Endothelial cell of umbilical vein (primary cell): ENCODE measurements around the gene RNF214. TPM values are rescaled to one million over a fixed set of nuclear protein-coding genes. Genes with fewer than 3 reads are reported as not detected.
"Not testable (repeated sequence)": the region's sequence is repeated elsewhere in the genome, so short reads cannot be mapped to it uniquely, and the experiment has no call there.

ENCODE experiments used
- Bru-seq: library from RNA; stranded (reverse); fragments of 400-500 nt; gene quantifications from one replicate; lab custom pipeline; 2021; lab: Mats Ljungman, UMichigan
- BruChase-seq, 2 experiments: library from RNA; stranded (reverse); fragments of 400-500 nt; gene quantifications; one replicate each; lab custom pipeline; 2021; lab: Mats Ljungman, UMichigan
- BruUV-seq: library from RNA; stranded (reverse); fragments of 400-500 nt; replicated peaks from 2 replicates; lab custom pipeline; 2021; lab: Mats Ljungman, UMichigan
- CTCF ChIA-PET: fragments of 300-600, 350-600 bp; sonication (Branson Sonifier 250); formaldehyde crosslinking; loops from one replicate; lab custom pipeline; 2021; ENCODE audit warnings: antibody characterized with exemption, inconsistent platforms; lab: Charles Lee
- POLR2A ChIA-PET: fragments of 300-600, 350-600 bp; sonication (Branson Sonifier 250); formaldehyde crosslinking; loops from one replicate; lab custom pipeline; 2021; ENCODE audit warnings: antibody characterized with exemption, inconsistent platforms; lab: Charles Lee
- DNase-seq: peaks from one replicate; pipeline ENCODE4 v3.0.0-alpha.2; 2011; ENCODE audit warnings: low read depth, low spot score
- FAIRE-seq: peaks from 2 replicates; lab custom pipeline; 2011; peaks lifted over from hg19 to GRCh38; lab: Jason Lieb, UNC
- H2AFZ ChIP-seq: 2 replicates; pipeline ENCODE4 v1.6.0; 2012; ENCODE audit warnings: low read depth, low read length, control low read depth, inconsistent platforms
- H3K27ac ChIP-seq: 2 replicates; pipeline ENCODE4 v1.5.1; 2011; ENCODE audit warnings: low read depth, mild to moderate bottlenecking, control low read depth, low read length, moderate library complexity; ENCODE audit not compliant: insufficient read depth
- H3K27me3 ChIP-seq, 2 experiments: 2 replicates each; pipeline versions ENCODE4 v1.6.0 to v1.6.1; 2011; ENCODE audit warnings: low read length in 2 of 2, mixed read lengths in 1 of 2; ENCODE audit not compliant: control insufficient read depth in 2 of 2, insufficient read depth in 2 of 2
- H3K36me3 ChIP-seq, 2 experiments: 2 replicates in 1 of 2; 3 replicates in 1 of 2; pipeline ENCODE4 v1.5.1; 2011; ENCODE audit warnings: low read length in 2 of 2, mild to moderate bottlenecking in 1 of 2, moderate library complexity in 1 of 2; ENCODE audit not compliant: control insufficient read depth in 2 of 2, insufficient read depth in 2 of 2; ENCODE audit errors: extremely low read depth in 1 of 2
- H3K4me1 ChIP-seq: 3 replicates; pipeline ENCODE4 v1.5.1; 2011; ENCODE audit warnings: mild to moderate bottlenecking, low read length; ENCODE audit not compliant: control insufficient read depth, insufficient read depth; ENCODE audit errors: extremely low read depth
- H3K4me2 ChIP-seq: 2 replicates; pipeline ENCODE4 v1.6.1; 2011; ENCODE audit warnings: low read length, control low read depth, mixed read lengths; ENCODE audit not compliant: insufficient read depth
- H3K4me3 ChIP-seq, 3 experiments: fragments of 200-600 bp in 1 of 3; sonication (generic), shearing (Covaris generic) in 1 of 3; replicated peaks in 1 of 3; 2 replicates each; pipeline ENCODE4 v1.5.1; 2011 to 2016; ENCODE audit warnings: control low read depth in 3 of 3, low read length in 3 of 3, mild to moderate bottlenecking in 2 of 3, inconsistent platforms in 1 of 3, low read depth in 1 of 3, moderate library complexity in 1 of 3; ENCODE audit not compliant: insufficient read depth in 1 of 3
- H3K79me2 ChIP-seq: 2 replicates; pipeline ENCODE4 v1.6.0; 2012; ENCODE audit warnings: low read length, inconsistent platforms; ENCODE audit not compliant: control insufficient read depth, insufficient read depth
- H3K9ac ChIP-seq: replicated peaks from 2 replicates; pipeline ENCODE3; 2011; ENCODE audit warnings: low read length, control low read depth; ENCODE audit not compliant: insufficient read depth; ENCODE audit errors: extremely low read depth
- H3K9me1 ChIP-seq: replicated peaks from 3 replicates; pipeline ENCODE4 v1.6.0; 2011; ENCODE audit warnings: mild to moderate bottlenecking, low read length; ENCODE audit not compliant: control insufficient read depth, insufficient read depth; ENCODE audit errors: extremely low read depth
- H3K9me3 ChIP-seq: replicated peaks from 2 replicates; pipeline ENCODE4 v1.5.1; 2012; ENCODE audit warnings: low read length, inconsistent platforms; ENCODE audit not compliant: control insufficient read depth, insufficient read depth
- H4K20me1 ChIP-seq: replicated peaks from 2 replicates; pipeline ENCODE3; 2011; ENCODE audit warnings: mild to moderate bottlenecking, low read length; ENCODE audit not compliant: control insufficient read depth, insufficient read depth; ENCODE audit errors: extremely low read depth
- JUN ChIP-seq: IDR thresholded peaks from 2 replicates; pipeline ENCODE4 v1.6.1; 2011; ENCODE audit warnings: borderline replicate concordance, low read depth; ENCODE audit not compliant: insufficient read length, insufficient read depth
- MYC ChIP-seq: IDR thresholded peaks from one replicate; pipeline ENCODE4 v1.6.1; 2011; ENCODE audit warnings: mild to moderate bottlenecking, low read depth, low read length
- POLR2A ChIP-seq: IDR thresholded peaks from 2 replicates; pipeline ENCODE4 v1.6.1; 2012; ENCODE audit warnings: low read depth, mild to moderate bottlenecking, control low read depth, low read length
- POLR2AphosphoS5 ChIP-seq: IDR thresholded peaks from 2 replicates; pipeline ENCODE4 v1.6.1; 2012; ENCODE audit warnings: low read depth, mild to moderate bottlenecking, control low read depth, low read length, moderate library complexity; ENCODE audit not compliant: insufficient read depth
- dilution Hi-C: fragments of 300-500 bp; cut with MboI; formaldehyde crosslinking; loops from one replicate; pipeline ENCODE4 v1.15.0; 2019; ENCODE audit warnings: low sequenced_read_pairs; ENCODE audit not compliant: extremely low pct_ligation_motif_present
- intact Hi-C: fragments of 100-400 bp; cut with micrococcal nuclease; formaldehyde crosslinking; loops from one replicate; pipeline ENCODE4 v1.10.0; 2022
- long read RNA-seq: library from polyadenylated mRNA; stranded (forward); transcript quantifications from one replicate; pipeline ENCODE4 v2.0.0, GENCODE V29; 2021
- polyA minus RNA-seq, 3 experiments: library from RNA; depleted of rRNA, polyadenylated mRNA; stranded (reverse); fragments of >200 nt; gene quantifications; 1 replicate in 1 of 3; 2 replicates in 2 of 3; pipeline ENCODE4 v1.2.3, GENCODE V29; 2011
- polyA plus RNA-seq, 4 experiments: library from polyadenylated mRNA; depleted of rRNA in 3 of 4; stranded (reverse) in 3 of 4; unstranded in 1 of 4; fragments of >200 nt; gene quantifications; 2 replicates each; pipeline versions ENCODE4 v1.2.1 to v1.2.3, GENCODE V29; 2011 to 2012; ENCODE audit warnings: missing spikeins in 1 of 4
- total RNA-seq: library from RNA; stranded (reverse); gene quantifications from 2 replicates; pipeline ENCODE4 v1.2.3, GENCODE V29; 2021
- TF ChIP-seq, protein P1 (sequence below), 2 donors: IDR thresholded peaks; 1 replicate in 1 of 2; 2 replicates in 1 of 2; pipeline ENCODE4 v1.5.1; 2011; ENCODE audit warnings: low read length in 2 of 2, mild to moderate bottlenecking in 2 of 2, moderate library complexity in 2 of 2, control low read depth in 1 of 2, inconsistent platforms in 1 of 2, low read depth in 1 of 2; ENCODE audit not compliant: insufficient read depth in 1 of 2; ENCODE audit errors: extremely low read depth in 1 of 2

Gene RNF214
- total RNA-seq = 26.1 and 28.2 TPM in 2 replicates
- polyA plus RNA-seq = 24.3 and 26.1 TPM in 2 replicates
- polyA plus RNA-seq (2011; cell fraction: cytosol; rRNA removed) = 14.3 and 15.1 TPM in 2 replicates
- 32.0 and 34.5 TPM in 2 replicates for polyA plus RNA-seq (2011; cell fraction: nucleus; rRNA removed)
- 13.6 and 13.7 TPM in 2 replicates for polyA plus RNA-seq (2012)
- polyA minus RNA-seq = 32.4 and 34.5 TPM in 2 replicates
- polyA minus RNA-seq (2011; cell fraction: cytosol; rRNA and poly(A)+ RNA removed) = 7.1 TPM
- polyA minus RNA-seq (2011; cell fraction: nucleus; rRNA and poly(A)+ RNA removed) = 19.2 and 20.7 TPM in 2 replicates
- percentile 69 among the genes with signal in this experiment for Bru-seq, nascent RNA
- percentile 70 among the genes with signal in this experiment for BruChase-seq, experiment 1, labeled RNA remaining after a 6-hour chase
- percentile 71 among the genes with signal in this experiment for BruChase-seq, experiment 2, labeled RNA remaining after a 2-hour chase
- long read RNA-seq, transcript RNF214-201 (15 exons, 2,755 nt) = major isoform, 8 of 20 reads
- long read RNA-seq, partial matches to known transcripts = 7 of 20 reads
- long read RNA-seq, other reads (novel, unspliced or antisense) = 3 of 20 reads

DNA sequence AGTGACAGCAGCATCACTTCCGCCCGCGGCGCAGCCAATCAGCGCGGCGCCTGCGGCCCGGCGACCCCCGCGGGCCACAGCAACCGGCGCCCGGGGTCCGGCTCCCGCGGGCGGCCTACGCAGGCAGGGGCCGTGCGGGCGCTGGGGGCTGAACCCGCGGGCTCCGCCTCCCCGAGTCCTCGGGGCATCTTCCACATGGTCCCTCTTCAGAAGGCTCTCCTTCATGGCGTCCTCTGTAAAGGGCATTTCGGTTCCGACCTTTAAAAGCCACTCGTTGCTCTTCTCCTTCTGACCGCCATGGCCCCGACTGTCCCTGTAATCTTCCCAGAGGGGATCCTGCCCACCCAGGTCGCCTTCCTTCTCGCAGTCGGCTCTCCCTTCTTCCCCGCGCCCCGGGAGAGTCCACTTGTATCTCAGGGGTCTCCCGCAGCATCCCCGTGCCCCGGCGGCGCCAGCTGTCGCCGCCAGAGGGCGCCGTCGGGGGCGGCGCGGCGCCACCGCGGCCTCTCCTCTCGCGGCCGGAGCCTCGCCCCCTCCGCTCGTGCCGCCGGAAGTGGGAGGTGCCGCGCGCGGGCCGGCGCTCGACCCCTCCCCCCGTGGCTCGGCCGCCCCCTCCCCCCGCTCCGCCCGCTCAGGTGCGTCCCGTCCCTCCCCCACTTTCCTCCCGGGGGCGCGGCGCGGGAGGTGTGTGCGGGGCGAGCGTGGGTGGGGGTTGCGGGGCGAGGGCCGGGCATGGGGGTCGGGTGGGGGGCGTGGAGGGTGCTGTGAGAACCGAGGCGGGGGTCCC lies at the start of gene RNF214:
TSS of gene RNF214 (plus strand) at position 580 of the 787 bp plus-strand sequence. CDS start 1,602 bp downstream, outside the sequence.
- no peaks in the 10 kb centered on the region for H3K27me3 ChIP-seq
- H3K4me3 ChIP-seq = peak within 1 kb of the TSS; percentile 82 to 97 (median 90)
- H4K20me1 ChIP-seq = no peaks in the 10 kb centered on the region
- ChIA-PET CTCF (interaction anchor here (0.7 to 3.6 kb wide), 11 partner anchors 11 to 714 kb away, joined by 3 to 24 read pairs (median 5); partner anchors contain the start of genes APOA5, BACE1, PAFAH1B2 and SIDT2), POLR2A (interaction anchor here (1.1 kb wide), 1 partner anchor 53 kb away, joined by 4 read pairs; no protein-coding TSS in a partner anchor)
- H3K9ac ChIP-seq = peak within 1 kb of the TSS; percentile 93
- peaks cover 0 to 16% of the 10 kb centered on the region in 2 experiments for H3K36me3 ChIP-seq
- BruUV-seq = no TSS peak
- H3K79me2 ChIP-seq = peaks cover 19% of the 10 kb centered on the region
- no peaks in the 10 kb centered on the region for H3K9me1 ChIP-seq
- FAIRE-seq (peak; percentile 68), DNase-seq (peak; percentile 79)
- intact Hi-C loops = loop anchor here (1.0 to 10.0 kb wide), 3 partner anchors 84 to 583 kb away; partner anchors contain the start of gene BACE1
- dilution Hi-C loops = no loop called here
- peak within 1 kb of the TSS; percentile 89 for H3K27ac ChIP-seq
- H3K4me1 ChIP-seq = peaks cover 20% of the 10 kb centered on the region
- no peaks in the 10 kb centered on the region for H3K9me3 ChIP-seq
- peak within 1 kb of the TSS; percentile 84 for H3K4me2 ChIP-seq
- TF ChIP-seq POLR2A = peak; percentile 49
- no peak for TF ChIP-seq MYC
- TF ChIP-seq, protein P1, sequence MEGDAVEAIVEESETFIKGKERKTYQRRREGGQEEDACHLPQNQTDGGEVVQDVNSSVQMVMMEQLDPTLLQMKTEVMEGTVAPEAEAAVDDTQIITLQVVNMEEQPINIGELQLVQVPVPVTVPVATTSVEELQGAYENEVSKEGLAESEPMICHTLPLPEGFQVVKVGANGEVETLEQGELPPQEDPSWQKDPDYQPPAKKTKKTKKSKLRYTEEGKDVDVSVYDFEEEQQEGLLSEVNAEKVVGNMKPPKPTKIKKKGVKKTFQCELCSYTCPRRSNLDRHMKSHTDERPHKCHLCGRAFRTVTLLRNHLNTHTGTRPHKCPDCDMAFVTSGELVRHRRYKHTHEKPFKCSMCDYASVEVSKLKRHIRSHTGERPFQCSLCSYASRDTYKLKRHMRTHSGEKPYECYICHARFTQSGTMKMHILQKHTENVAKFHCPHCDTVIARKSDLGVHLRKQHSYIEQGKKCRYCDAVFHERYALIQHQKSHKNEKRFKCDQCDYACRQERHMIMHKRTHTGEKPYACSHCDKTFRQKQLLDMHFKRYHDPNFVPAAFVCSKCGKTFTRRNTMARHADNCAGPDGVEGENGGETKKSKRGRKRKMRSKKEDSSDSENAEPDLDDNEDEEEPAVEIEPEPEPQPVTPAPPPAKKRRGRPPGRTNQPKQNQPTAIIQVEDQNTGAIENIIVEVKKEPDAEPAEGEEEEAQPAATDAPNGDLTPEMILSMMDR (IDR thresholded peaks at IDR 0.05; ENCODE audit: extremely low read depth in 1 of 2, insufficient read depth in 1 of 2, low read depth in 1 of 2, low read length in 2 of 2) = peak; percentile 81 to 99
- TF ChIP-seq POLR2AphosphoS5 = peak; percentile 46
- no peak for TF ChIP-seq JUN
- H2AFZ ChIP-seq = peak within 1 kb of the TSS; percentile 100

DNA sequence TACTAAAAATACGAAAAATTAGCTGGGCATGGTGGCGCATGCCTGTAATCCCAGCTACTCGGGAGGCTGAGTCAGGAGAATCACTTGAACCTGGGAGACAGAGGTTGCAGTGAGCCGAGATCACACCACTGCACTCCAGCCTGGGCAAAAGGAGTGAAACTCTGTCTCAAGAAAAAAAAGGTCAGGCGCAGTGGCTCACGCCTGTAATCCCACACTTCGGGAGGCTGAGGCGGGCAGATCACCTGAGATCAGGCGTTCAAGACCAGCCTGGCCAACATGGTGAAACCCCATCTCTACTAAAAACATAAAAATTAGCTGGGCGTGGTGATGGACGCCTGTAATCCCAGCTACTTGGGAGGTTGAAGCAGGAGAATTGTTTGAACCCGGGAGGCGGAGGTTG lies 49.3 kb upstream of the RNF214 start:
- H3K27ac ChIP-seq, intact Hi-C loops, H3K4me3 ChIP-seq, POLR2A ChIA-PET, H3K4me2 ChIP-seq, BruUV-seq, H3K27me3 ChIP-seq, H3K79me2 ChIP-seq, H4K20me1 ChIP-seq, H2AFZ ChIP-seq, H3K9me1 ChIP-seq, dilution Hi-C loops, FAIRE-seq, H3K9me3 ChIP-seq, H3K9ac ChIP-seq, DNase-seq: not testable (repeated sequence)
- H3K36me3 ChIP-seq = peaks cover 0 to 13% of the 10 kb centered on the region in 2 experiments
- peaks cover 12% of the 10 kb centered on the region for H3K4me1 ChIP-seq
- CTCF ChIA-PET = interaction anchor here (1.2 to 5.8 kb wide), 2 partner anchors 16 to 43 kb away, joined by 3 to 90 read pairs; partner anchors contain the start of gene TAGLN
